Upper lobe of right lung (tissue), 1 donor: ENCODE measurements around the gene FANCC. TPM values are rescaled to one million over a fixed set of nuclear protein-coding genes. Genes with fewer than 3 reads are reported as not detected.
A peak's percentile ranks its signal among the peaks of the same experiment; 100 is the strongest.

ENCODE experiments used
- ATAC-seq: fragments of 200-7000 bp; cut with Tn5 transposase; one replicate; pipeline ENCODE4 v1.9.1; 2020; ENCODE audit warnings: mild to moderate bottlenecking, moderate library complexity
- DNase-seq: peaks from one replicate; pipeline ENCODE4 v3.0.0-alpha.2; 2020
- H3K27ac ChIP-seq: fragments of 200-600 bp; one replicate; pipeline ENCODE4 v1.8.0; 2022
- H3K27me3 ChIP-seq: fragments of 200-600 bp; one replicate; pipeline ENCODE4 v1.8.0; 2022; ENCODE audit warnings: mild to moderate bottlenecking
- H3K36me3 ChIP-seq: fragments of 200-600 bp; one replicate; pipeline ENCODE4 v1.8.0; 2022
- H3K4me1 ChIP-seq: fragments of 200-600 bp; one replicate; pipeline ENCODE4 v1.8.0; 2022
- H3K4me3 ChIP-seq: fragments of 200-600 bp; one replicate; pipeline ENCODE4 v1.8.0; 2022; ENCODE audit warnings: mild to moderate bottlenecking
- H3K9me3 ChIP-seq: fragments of 200-600 bp; one replicate; pipeline ENCODE4 v1.8.0; 2022
- CTCF ChIP-seq: fragments of 200-600 bp; IDR thresholded peaks from one replicate; pipeline ENCODE4 v1.8.0; 2022; ENCODE audit warnings: antibody characterized with exemption
- intact Hi-C: fragments of 100-400 bp; cut with DNase I; formaldehyde crosslinking; loops from one replicate; pipeline ENCODE4 v1.11.0; 2022
- long read RNA-seq: library from polyadenylated mRNA; unstranded; transcript quantifications from one replicate; pipeline ENCODE4 v2.0.0, GENCODE V29; 2021
- total RNA-seq: library from RNA; stranded (reverse); fragmentation: NEBNext Ultra II Directional; extraction: Animal tissue kit (Norgen Biotek cat#: 25700); gene quantifications from one replicate; pipeline ENCODE4 v1.2.1, GENCODE V29; 2021
- donor health status: DM: no; HTN: yes; CAD: no; lungs with severe emphysema.

FANCC gene
- total RNA-seq, result 13.5 TPM
- long read RNA-seq, full-length matches to known transcripts, result 4 of 23 reads
- long read RNA-seq, partial matches to known transcripts, result 3 of 23 reads
- long read RNA-seq, other reads (novel, unspliced or antisense), result 16 of 23 reads

- Histone ChIP-seq H3K27ac (peak within 1 kb of the TSS; percentile 95), H3K4me1 (peaks cover 9% of the 10 kb centered on the region), H3K36me3 (no peaks in the 10 kb centered on the region), H3K9me3 (no peaks in the 10 kb centered on the region), H3K27me3 (no peaks in the 10 kb centered on the region), H3K4me3 (peak within 1 kb of the TSS; percentile 100)
- peak; percentile 97 for DNase-seq
- peak; percentile 96 for ATAC-seq
- intact Hi-C loops, result no loop called here
- no peak for TF ChIP-seq CTCF
Observed at GRCh38 chr9:95317119-95317892, at the start of gene FANCC. Gene FANCC, minus strand, starts transcription at chr9:95317709. Its CDS starts 68,418 bp downstream, at chr9:95249291.

GRCh38 chr9:95366731-95367325 lies 49.3 kb upstream of the FANCC start:
- H3K9me3 ChIP-seq, result no peaks in the 10 kb centered on the region
- H3K27me3 ChIP-seq, result no peaks in the 10 kb centered on the region
- H3K4me1 ChIP-seq, result no peaks in the 10 kb centered on the region
- H3K27ac ChIP-seq, result no peak overlapping the region
- H3K4me3 ChIP-seq, result no peak overlapping the region
- ATAC-seq, result no peak
- H3K36me3 ChIP-seq, result no peaks in the 10 kb centered on the region
- intact Hi-C loops, result no loop called here
- no peak for TF ChIP-seq CTCF
- DNase-seq, result no peak

GRCh38 chr9:95365766-95366165 lies 48.3 kb upstream of the FANCC start:
- Histone ChIP-seq H3K4me1 (no peaks in the 10 kb centered on the region), H3K9me3 (no peaks in the 10 kb centered on the region), H3K27ac (no peak overlapping the region), H3K4me3 (no peak overlapping the region), H3K27me3 (no peaks in the 10 kb centered on the region), H3K36me3 (no peaks in the 10 kb centered on the region)
- intact Hi-C loops, result no loop called here
- no peak for DNase-seq
- no peak for ATAC-seq
- TF ChIP-seq CTCF, result no peak

GRCh38 chr9:95363051-95363841 lies 45.7 kb upstream of the FANCC start:
- H3K4me1 ChIP-seq, result no peaks in the 10 kb centered on the region
- no peaks in the 10 kb centered on the region for H3K9me3 ChIP-seq
- H3K27me3 ChIP-seq, result no peaks in the 10 kb centered on the region
- H3K36me3 ChIP-seq, result no peaks in the 10 kb centered on the region
- H3K4me3 ChIP-seq, result no peak overlapping the region
- no peak overlapping the region for H3K27ac ChIP-seq
- DNase-seq (no peak), ATAC-seq (no peak)
- intact Hi-C loops, result no loop called here
- no peak for TF ChIP-seq CTCF

- Histone ChIP-seq H3K27ac (no peak overlapping the region), H3K4me1 (no peaks in the 10 kb centered on the region), H3K9me3 (no peaks in the 10 kb centered on the region), H3K4me3 (no peak overlapping the region), H3K27me3 (no peaks in the 10 kb centered on the region), H3K36me3 (no peaks in the 10 kb centered on the region)
- no peak for TF ChIP-seq CTCF
- no peak for DNase-seq
- no peak for ATAC-seq
- intact Hi-C loops, result no loop called here
Observed at GRCh38 chr9:95360866-95361265, 43.4 kb upstream of the FANCC start.
